ENCODE measurements around the gene NEXN.
"Not testable (repeated sequence)": the region's sequence is repeated elsewhere in the genome, so short reads cannot be mapped to it uniquely, and the experiment has no call there.

Gene NEXN

GRCh38 chr1:77970192-77970591 lies 81.8 kb downstream of the NEXN start:
- peak; percentile 13 for DNase-seq

GRCh38 chr1:77972080-77972479 lies 83.7 kb downstream of the NEXN start:
- DNase-seq: no peak

GRCh38 chr1:77975386-77975785 lies 87.0 kb downstream of the NEXN start:
- peak; percentile 54 for DNase-seq

DNA sequence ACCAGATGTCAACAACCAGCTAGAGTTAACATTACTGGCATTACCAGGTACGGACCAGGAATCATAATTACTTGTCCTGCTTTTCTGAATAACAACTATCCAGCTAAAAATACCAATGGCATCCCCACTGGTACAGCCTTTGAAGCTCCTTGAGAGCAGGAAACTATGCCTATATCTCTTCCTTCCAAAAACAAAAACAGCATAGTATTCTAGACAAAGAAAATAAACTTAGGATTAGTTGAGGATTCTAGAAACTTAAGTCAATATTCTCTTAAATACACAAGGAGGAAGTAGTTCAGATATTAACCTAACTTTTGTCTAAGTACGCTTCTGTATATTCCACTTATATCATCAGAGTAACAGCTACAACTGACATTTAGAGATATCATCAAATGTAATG lies 87.5 kb downstream of the NEXN start:
- no peak for DNase-seq

DNA sequence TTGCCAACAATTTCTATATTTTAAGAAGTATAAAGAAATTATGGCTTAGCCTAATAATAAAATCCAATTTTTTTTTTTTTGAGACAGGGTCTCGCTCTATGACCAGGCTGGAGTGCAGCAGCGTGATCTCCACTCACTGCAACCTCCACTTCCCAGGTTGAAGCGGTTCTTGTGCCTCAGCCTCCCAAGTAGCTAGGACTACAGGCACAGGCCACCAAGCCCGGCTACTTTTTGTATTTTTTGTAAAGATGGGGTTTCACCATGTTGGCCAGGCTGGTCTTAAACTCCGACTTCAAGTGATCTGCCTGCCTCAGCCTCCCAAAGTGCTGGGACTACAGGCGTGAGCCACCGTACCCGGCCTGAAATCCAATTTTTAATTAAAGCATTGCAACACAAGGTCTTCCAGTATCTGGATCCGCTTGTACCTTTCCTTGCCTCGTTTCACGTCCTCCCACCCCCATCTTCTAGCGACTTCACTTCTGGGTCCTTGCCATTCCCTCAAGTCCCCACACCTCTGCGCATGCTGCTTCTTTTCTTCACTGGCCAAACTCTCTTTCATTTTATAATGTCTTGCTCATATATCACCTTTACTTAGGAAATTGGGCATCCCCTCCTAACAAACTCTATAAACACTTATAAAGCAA lies 88.1 kb downstream of the NEXN start:
- no peak for DNase-seq

GRCh38 chr1:77977989-77978292 lies 89.5 kb downstream of the NEXN start:
- no peak for DNase-seq

GRCh38 chr1:77978293-77978968 lies 90.0 kb downstream of the NEXN start:
- DNase-seq: peak; percentile 89

- DNase-seq: peak; percentile 99
These were observed 90.8 kb downstream of the NEXN start, which contains the start of gene FUBP1 for GRCh38 chr1:77978969-77979876. Gene FUBP1 (minus strand): TSS chr1:77979072. CDS start chr1:77979004, 68 bp downstream.

DNA sequence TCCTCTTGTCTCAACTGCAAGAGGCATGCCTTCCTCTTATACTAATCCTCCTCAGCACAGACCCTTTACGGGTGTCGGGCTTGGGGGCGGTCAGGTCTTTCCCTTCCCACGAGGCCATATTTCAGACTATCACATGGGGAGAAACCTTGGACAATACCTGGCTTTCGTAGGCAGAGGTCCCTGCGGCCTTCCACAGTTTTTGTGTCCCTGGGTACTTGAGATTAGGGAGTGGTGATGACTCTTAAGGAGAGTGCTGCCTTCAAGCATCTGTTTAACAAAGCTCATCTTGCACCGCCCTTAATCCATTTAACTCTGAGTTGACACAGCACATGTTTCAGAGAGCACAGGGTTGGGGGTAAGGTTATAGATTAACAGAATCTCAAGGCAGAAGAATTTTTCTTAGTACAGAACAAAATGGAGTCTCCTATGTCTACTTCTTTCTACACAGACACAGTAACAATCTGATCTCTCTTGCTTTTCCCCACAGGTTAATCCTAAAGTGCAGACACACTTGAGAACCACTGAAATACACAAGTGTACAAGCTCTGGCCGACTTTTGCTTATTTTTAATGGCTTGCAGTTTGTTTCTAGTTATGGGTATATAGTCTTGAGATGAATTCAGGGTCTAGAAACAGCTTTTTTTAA lies 95.0 kb downstream of the NEXN start:
- DNase-seq: not testable (repeated sequence)

DNA sequence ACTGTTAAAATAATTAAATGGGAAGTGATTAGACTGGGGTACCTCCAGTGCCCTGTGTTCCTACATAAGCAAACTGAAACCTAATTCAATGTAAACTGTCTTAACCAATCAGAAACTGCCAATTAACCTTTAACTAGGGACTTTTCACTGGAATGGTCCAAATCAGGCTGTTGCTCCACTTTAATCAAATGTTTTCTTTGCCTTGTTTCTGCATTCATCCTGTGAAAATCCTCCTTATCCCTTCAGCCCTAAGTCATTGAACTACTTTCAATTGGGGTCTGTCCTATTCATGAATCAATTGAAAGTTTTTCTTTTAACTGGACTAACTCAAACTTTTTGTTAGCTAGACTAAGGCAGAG lies 95.6 kb downstream of the NEXN start:
- DNase-seq: no peak

- no peak for DNase-seq
These were observed 96.2 kb downstream of the NEXN start for GRCh38 chr1:77984629-77985028.

- no peak for DNase-seq
These were observed 98.4 kb downstream of the NEXN start for GRCh38 chr1:77986810-77987209.

GRCh38 chr1:77987919-77988318 lies 99.5 kb downstream of the NEXN start:
- DNase-seq: no peak

GRCh38 chr1:77989744-77990143 lies 101.3 kb downstream of the NEXN start:
- no peak for DNase-seq

DNA sequence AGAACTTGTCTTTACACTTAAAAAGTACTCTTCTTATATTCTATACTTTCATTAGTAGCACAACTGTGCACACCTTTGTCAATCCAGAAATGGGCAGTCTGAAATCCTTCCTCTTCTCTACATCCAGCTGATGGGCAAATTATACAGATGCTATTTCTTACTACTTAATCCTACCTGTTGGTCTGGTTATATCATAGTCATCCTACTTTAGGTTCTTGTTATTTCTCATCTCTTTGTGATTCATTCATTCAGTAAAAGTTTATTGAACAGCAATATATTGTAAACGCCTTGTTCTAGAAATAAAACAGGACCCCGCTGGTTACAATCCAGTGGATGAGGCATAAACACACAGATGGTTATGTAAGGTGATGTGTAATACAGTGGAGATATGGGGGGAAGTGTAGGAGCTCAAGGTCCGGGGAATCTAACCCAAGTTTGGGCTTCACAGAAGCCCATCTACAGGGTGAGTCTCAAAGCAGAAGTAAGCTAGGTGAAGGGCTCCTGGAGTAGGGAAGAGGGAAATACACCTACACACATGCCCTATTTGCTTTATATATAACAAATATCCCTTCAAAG lies 102.3 kb downstream of the NEXN start:
- DNase-seq: no peak

- DNase-seq: no peak
These were observed 103.2 kb downstream of the NEXN start for GRCh38 chr1:77991638-77992037.

All from fibroblast of skin of right quadriceps (primary cell).